GM19372 (cell line): ENCODE measurements around the gene RHBDD1.
A peak's percentile ranks its signal among the peaks of the same experiment; 100 is the strongest.

Experiments
- ATAC-seq: cut with Tn5 transposase; IDR thresholded peaks from one replicate; pipeline ENCODE4 v1.9.1; 2021; ENCODE audit warnings: mild to moderate bottlenecking, low read depth, moderate library complexity; ENCODE audit not compliant: unreplicated experiment

RHBDD1 gene

GRCh38 chr2:227016894-227017293, 181.0 kb downstream of the RHBDD1 start:
- no peak for ATAC-seq

GRCh38 chr2:227020416-227020815, 184.6 kb downstream of the RHBDD1 start:
- ATAC-seq = no peak

GRCh38 chr2:227022608-227023007, 186.8 kb downstream of the RHBDD1 start:
- ATAC-seq = no peak

- ATAC-seq = peak; percentile 59
These were observed 189.7 kb downstream of the RHBDD1 start for GRCh38 chr2:227025510-227025909.

DNA sequence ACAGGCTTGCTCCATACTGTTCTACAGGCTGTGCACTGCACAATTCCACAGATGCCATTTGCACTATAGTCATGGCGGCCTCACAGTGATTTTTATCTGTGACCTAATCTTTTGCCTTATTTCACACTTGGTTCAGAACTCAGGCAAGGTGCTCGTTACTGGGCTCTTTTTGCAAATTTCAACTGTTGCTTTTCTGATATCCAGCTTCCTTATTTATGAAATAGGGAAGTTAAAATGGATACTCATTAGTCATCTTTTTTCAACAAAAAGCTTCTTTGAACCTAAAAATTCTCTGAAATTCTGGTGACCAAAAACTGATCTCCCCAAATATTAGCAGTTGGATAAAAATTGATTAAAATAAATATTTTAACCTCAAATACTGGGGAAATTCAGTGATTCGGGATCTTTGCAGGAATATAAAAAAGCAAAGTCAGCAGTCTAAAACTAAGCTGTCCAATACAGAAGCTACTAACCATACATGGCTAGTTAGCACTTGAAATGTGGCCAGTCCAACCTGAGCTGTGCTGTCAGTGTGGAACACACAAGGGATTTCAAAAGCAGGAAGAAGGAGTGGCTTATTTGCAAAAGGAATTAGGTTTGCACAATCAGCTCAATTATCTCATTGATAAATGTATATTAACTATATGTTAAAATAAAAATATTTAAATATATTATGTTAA, 193.7 kb downstream of the RHBDD1 start:
- ATAC-seq = no peak

DNA sequence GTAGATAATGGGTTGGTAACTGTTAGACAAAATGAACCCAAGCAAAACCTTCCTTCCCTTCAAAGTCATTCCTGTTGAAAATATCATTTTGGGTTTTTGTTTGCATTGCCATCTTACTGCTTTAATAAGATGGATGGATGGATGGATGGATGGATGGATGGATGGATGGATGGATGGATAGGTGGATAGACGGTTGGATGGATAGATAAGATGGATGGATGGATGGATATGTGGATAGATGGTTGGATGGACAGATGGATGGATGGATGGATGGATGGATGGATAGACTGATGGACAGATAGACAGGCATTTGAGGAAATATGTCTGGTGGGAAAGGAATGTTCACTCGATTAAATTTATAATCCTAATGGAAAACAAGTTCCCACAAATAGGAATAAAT, 194.9 kb downstream of the RHBDD1 start:
- no peak for ATAC-seq

DNA sequence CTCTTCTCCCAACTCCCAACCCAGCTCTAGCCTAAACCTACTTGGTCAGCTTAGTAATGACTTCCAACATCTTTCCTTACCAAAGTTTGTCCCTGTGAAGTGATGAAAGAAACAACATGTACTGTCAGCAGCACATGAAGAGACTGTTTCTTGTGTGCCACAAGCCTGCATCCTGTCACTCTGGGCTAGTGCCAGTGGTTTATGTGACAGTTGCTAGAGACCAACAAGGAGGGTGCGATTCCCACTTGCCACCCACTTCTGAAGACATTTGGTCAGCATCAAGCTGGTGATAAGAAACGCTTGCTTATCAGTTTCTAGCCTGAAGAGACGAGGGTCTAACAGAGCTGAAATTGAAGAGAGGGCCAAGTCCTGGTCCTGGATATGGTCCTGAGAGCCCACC, 195.5 kb downstream of the RHBDD1 start:
- ATAC-seq = no peak

GRCh38 chr2:227033471-227034148, 197.8 kb downstream of the RHBDD1 start:
- peak; percentile 86 for ATAC-seq

GRCh38 chr2:227035711-227036367, 200.0 kb downstream of the RHBDD1 start:
- ATAC-seq = no peak

GRCh38 chr2:227036527-227036926, 200.7 kb downstream of the RHBDD1 start:
- no peak for ATAC-seq

DNA sequence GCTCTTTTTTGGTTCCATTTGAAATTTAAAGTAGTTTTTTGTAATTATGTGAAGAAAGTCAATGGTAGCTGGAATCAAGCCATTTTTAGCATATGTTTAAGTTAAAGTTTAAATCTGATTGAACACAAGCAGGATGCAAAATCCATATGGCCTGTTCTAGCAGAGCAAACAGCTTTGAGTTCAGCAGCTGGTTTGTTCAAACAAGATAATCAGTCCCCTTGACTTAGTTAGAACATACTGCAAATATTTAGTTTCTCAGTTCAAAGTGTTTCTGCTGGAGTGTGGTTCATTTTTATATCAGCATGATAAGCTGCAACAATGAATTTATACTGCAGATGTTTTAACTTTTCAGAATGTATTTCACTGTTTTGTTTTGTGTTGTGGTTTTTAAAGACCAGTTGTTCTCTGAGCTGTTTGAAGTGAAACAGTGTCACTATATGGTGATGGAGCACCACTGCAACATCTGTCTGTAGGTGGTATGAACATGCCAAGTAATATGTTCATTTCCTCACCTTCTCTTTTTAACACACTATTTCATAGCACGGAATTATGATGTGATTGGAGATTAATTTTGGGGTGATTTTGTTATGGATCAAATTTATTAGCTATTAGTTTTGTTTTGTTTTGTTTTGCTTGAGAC, 202.8 kb downstream of the RHBDD1 start:
- no peak for ATAC-seq

- no peak for ATAC-seq
These were observed 208.1 kb downstream of the RHBDD1 start for GRCh38 chr2:227043981-227044380.
